HCT116 (cell line): Measurements from ENCODE around the gene HNRNPUL2.

Source experiments
- ZNF274 ChIP-seq: fragments of 200-500 bp; sonication (Bioruptor generic); IDR thresholded peaks from 2 replicates; pipeline ENCODE4 v1.6.1; 2014; ENCODE audit warnings: mild to moderate bottlenecking, low read depth, low read length, inconsistent platforms
- TF ChIP-seq, protein P1 (sequence below): IDR thresholded peaks from 2 replicates; pipeline ENCODE4 v1.6.1; 2012; ENCODE audit warnings: low read depth

GRCh38 chr11:62728171-62728988, 1.1 kb upstream of the HNRNPUL2 start, which contains the start of gene TTC9C:
- TF ChIP-seq ZNF274: no peak
- TF ChIP-seq, protein P1, sequence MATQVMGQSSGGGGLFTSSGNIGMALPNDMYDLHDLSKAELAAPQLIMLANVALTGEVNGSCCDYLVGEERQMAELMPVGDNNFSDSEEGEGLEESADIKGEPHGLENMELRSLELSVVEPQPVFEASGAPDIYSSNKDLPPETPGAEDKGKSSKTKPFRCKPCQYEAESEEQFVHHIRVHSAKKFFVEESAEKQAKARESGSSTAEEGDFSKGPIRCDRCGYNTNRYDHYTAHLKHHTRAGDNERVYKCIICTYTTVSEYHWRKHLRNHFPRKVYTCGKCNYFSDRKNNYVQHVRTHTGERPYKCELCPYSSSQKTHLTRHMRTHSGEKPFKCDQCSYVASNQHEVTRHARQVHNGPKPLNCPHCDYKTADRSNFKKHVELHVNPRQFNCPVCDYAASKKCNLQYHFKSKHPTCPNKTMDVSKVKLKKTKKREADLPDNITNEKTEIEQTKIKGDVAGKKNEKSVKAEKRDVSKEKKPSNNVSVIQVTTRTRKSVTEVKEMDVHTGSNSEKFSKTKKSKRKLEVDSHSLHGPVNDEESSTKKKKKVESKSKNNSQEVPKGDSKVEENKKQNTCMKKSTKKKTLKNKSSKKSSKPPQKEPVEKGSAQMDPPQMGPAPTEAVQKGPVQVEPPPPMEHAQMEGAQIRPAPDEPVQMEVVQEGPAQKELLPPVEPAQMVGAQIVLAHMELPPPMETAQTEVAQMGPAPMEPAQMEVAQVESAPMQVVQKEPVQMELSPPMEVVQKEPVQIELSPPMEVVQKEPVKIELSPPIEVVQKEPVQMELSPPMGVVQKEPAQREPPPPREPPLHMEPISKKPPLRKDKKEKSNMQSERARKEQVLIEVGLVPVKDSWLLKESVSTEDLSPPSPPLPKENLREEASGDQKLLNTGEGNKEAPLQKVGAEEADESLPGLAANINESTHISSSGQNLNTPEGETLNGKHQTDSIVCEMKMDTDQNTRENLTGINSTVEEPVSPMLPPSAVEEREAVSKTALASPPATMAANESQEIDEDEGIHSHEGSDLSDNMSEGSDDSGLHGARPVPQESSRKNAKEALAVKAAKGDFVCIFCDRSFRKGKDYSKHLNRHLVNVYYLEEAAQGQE: no peak
